ENCODE results near the gene LIN54.
"Not testable (repeated sequence)": the region's sequence is repeated elsewhere in the genome, so short reads cannot be mapped to it uniquely, and the experiment has no call there.

LIN54 gene

GRCh38 chr4:82947498-82947897, 63.1 kb downstream of the LIN54 start:
- DNase-seq (ENCODE audit: low read depth), result no peak

- DNase-seq (ENCODE audit: low read depth), result no peak
Measured at GRCh38 chr4:82939414-82939813, 71.2 kb downstream of the LIN54 start.

DNA sequence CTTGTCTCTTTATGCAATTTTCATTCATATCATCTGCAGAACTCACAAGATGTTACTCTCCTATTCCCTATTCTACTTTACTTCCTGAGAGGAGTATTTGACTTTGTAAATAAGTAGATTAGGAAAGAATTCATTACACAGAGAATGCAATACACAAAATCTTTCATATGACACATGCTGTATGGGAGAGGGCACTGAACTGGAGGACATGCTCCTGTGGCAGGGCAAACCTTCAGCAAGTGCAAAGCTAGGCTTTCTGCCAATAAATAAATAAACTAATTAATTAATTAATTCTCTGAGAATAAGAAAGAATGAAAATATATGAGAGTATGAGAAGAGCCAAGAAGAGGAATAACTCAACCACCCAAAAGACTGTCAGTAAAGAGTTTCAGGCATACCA, 76.2 kb downstream of the LIN54 start:
- no peak for DNase-seq (ENCODE audit: low read depth)

- DNase-seq (ENCODE audit: low read depth), result no peak
Measured at GRCh38 chr4:82930848-82931755, 79.5 kb downstream of the LIN54 start.

DNA sequence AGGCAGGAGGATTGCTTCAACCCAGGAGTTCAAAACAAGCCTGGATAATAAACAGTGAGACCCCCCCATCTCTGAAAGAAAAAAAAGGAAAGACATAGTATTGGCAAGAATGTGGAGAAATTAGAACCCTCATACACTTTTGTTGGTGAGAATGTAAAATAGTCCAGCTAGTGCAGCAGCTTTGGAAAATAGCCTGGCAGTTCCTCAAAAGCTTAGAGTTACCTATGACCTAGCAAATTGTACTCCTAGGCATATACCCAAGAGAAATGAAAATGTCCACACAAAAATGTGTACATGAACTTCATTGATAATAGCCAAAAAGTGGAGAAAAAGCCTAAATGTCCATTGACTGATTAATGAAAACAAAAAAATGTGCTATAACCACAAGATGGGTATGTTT, 88.8 kb downstream of the LIN54 start:
- no peak for DNase-seq (ENCODE audit: low read depth)

DNA sequence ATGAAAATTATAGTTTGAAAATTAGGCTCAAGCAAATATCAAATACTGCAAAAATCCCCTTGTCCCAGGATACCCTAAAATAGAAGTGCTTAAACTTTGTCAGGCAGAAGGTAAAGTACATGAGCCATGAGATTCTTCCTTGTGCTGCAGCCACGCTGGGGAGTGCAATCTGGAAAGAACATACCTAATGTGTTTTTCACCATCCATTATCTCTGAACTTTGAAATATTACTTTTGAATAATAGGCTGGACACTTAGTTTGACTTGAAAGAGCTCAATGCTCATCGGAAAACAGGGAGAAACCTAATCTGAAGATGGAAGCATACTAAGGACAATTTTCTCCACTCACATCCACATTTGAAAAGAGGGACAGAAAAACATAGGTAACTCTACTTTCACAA, 91.2 kb downstream of the LIN54 start:
- no peak for DNase-seq (ENCODE audit: low read depth)

GRCh38 chr4:82918091-82918490, 92.5 kb downstream of the LIN54 start:
- no peak for DNase-seq (ENCODE audit: low read depth)

DNA sequence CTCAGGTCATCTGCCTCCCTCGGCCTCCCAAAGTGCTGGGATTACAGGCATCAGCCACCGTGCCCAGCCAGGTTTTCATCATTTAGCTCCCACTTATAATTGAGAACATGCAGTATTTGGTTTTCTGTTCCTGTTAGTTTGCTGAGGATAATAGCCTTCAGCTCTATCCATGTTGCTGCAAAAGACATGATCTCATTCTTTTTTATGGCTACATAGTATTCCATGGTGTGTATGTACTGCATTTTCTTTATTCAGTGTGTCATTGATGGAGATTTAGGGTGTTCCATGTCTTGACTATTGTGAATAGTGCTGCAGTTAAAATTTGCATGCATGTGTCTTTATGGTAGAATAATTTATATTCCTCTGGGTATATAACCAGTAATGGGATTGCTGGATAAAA, 96.7 kb downstream of the LIN54 start:
- not testable (repeated sequence) for DNase-seq (ENCODE audit: low read depth)

GRCh38 chr4:82913305-82913704, 97.3 kb downstream of the LIN54 start:
- DNase-seq (ENCODE audit: low read depth), result peak; percentile 27

DNA sequence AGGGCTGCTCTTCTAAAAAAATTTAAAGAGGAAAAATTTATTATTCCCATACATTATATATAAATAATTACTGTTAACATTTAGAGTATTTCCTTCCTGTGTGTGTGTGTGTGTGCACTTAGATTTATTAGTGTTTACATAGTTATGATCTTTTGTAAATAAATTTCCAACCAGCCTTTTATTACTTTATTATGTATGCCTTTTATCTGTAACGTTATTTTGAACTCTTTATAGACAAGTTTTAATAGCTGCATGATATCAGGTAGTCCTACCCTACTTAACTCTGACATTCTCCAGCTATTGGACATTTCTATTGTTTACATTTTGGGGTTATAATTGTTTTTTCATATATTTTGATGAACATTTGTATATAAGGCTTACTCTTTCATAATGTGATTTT, 101.3 kb downstream of the LIN54 start:
- DNase-seq (ENCODE audit: low read depth), result no peak

DNA sequence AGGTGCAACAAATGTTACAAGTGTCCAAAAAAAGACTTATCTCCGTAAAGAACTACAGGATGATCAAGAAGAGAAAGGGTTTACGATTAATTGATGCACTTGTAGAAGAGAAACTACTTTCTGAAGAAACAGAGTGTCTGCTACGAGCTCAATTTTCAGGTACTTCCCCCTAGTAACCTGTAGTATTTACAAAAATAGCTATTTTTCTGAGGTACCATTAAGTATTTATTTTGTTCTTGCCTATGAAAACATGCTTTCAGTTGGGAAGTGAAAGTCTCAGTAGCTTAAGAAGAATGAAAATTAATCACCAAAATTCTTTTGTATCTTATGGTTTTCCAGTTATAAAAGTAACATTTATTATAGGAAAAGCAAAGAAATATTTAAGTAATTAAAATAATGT, 104.2 kb downstream of the LIN54 start:
- DNase-seq (ENCODE audit: low read depth), result no peak

GRCh38 chr4:82905205-82905604, 105.4 kb downstream of the LIN54 start:
- peak; percentile 86 for DNase-seq (ENCODE audit: low read depth)

GRCh38 chr4:82903737-82904136, 106.9 kb downstream of the LIN54 start:
- no peak for DNase-seq (ENCODE audit: low read depth)

DNA sequence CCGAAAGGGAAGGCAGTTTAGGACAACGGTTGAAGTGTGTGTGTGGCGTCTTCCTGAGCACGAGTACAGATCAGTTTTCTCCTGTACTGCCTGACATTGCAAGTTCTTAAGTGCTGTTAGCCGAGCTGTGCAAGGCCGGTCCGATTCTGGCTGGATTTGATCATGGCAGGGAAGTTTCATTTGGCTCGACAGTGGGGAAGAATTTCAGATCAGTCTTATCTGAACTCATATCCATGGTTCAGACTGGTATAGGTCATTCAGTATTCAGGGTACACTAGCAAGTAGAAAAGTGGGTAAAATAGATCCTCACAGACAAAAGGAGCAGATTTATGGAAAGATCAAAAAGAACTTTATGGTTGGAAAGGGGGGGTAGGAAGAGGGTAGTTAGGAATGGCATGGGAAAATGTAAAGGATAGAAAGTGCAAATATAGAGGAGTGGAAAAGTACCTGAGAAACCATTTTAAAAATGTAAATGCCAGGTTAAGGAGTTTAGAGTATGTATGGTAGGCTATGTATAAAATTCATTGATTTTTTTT, 109.4 kb downstream of the LIN54 start:
- no peak for DNase-seq (ENCODE audit: low read depth)

GRCh38 chr4:82900411-82901182, 110.0 kb downstream of the LIN54 start, which contains the start of gene THAP9:
TSS of gene THAP9 (plus strand) at chr4:82900735. CDS start at chr4:82900803, 68 bp downstream.
- peak; percentile 99 for DNase-seq (ENCODE audit: low read depth)

GRCh38 chr4:82900066-82900410, 110.6 kb downstream of the LIN54 start:
- peak; percentile 58 for DNase-seq (ENCODE audit: low read depth)

GRCh38 chr4:82899374-82900065, 111.1 kb downstream of the LIN54 start:
- peak; percentile 31 for DNase-seq (ENCODE audit: low read depth)

- DNase-seq (ENCODE audit: low read depth), result peak; percentile 86
Measured at GRCh38 chr4:82898322-82899243, 112.0 kb downstream of the LIN54 start.

GRCh38 chr4:82896755-82897154, 113.9 kb downstream of the LIN54 start:
- no peak for DNase-seq (ENCODE audit: low read depth)

DNA sequence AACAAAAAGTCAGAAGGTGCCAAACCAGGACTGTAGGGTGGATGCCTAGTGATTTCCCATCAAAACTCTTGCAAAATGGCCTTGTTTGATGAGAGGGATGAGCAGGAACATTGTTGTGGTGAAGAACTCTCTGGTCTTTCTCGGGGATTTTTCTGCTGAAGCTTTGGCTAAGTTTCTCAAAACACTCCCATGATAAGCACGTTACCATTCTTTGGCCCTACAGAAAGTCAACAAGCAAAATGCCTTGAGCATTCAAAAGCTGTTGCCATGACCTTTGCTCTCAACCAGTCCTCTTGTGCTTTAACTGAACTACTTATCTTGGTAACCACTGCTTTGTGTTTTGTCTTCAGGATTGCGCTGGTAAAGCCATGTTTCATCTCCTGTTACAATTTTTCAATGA, 116.7 kb downstream of the LIN54 start:
- DNase-seq (ENCODE audit: low read depth), result no peak

DNA sequence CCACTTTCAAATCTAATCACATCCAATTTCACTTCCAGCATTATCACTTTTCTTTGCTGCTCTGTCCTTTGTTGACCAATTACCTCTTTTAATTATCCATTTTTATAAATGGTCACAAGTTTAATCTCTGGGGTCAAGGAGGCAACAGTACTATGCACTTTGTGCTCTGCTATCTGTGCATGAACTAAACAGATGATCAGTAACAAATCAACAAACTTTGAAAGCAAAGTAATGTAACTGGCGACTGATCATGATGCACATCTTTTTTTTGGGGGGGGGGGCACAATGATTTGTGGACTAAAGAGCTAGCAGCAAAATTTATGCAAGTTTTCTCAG, 118.2 kb downstream of the LIN54 start:
- DNase-seq (ENCODE audit: low read depth), result no peak

Data from ELR (cell line).